Caco-2 (cell line): Measurements from ENCODE around the gene KCNC1. TPM values are rescaled to one million over a fixed set of nuclear protein-coding genes. Genes with fewer than 3 reads are reported as not detected.
A peak's percentile ranks its signal among the peaks of the same experiment; 100 is the strongest.

ENCODE experiments used
- BruUV-seq: library from RNA; stranded (reverse); fragments of 400-500 nt; replicated peaks from 2 replicates; lab custom pipeline; 2021; lab: Mats Ljungman, UMichigan
- CTCF ChIA-PET: fragments of 300-600 bp; sonication (Branson Sonifier 250); formaldehyde crosslinking; loops from one replicate; lab custom pipeline; 2022; ENCODE audit warnings: antibody characterized with exemption; lab: Charles Lee
- POLR2A ChIA-PET: fragments of 300-600 bp; sonication (Branson Sonifier 250); formaldehyde crosslinking; loops from one replicate; lab custom pipeline; 2022; ENCODE audit warnings: antibody characterized with exemption; lab: Charles Lee
- DNase-seq, 2 experiments: peaks; one replicate each; pipeline versions ENCODE4 v3.0.0 to v3.0.0-alpha.2; 2020 to 2022
- H3K27me3 ChIP-seq: replicated peaks from 2 replicates; pipeline ENCODE4 v1.6.0; 2011; ENCODE audit warnings: low read length; ENCODE audit not compliant: control insufficient read depth, insufficient read depth
- H3K36me3 ChIP-seq: 2 replicates; pipeline ENCODE4 v1.5.1; 2011; ENCODE audit warnings: low read length; ENCODE audit not compliant: control insufficient read depth, insufficient read depth
- H3K4me1 ChIP-seq: fragments of 250-450 bp; sonication (Bioruptor Pico); 2 replicates; pipeline ENCODE4 v1.5.1; 2020; ENCODE audit warnings: mild to moderate bottlenecking
- H3K4me3 ChIP-seq: 2 replicates; pipeline ENCODE4 v1.5.1; 2011; ENCODE audit warnings: low read depth, mild to moderate bottlenecking, control low read depth, low read length
- H3K9me3 ChIP-seq: fragments of 250-450 bp; sonication (Bioruptor Pico); 2 replicates; pipeline ENCODE4 v1.5.1; 2020; ENCODE audit warnings: mild to moderate bottlenecking, moderate library complexity
- H3K27ac Mint-ChIP-seq: one replicate; pipeline ENCODE4 v1.8.0; 2022; ENCODE audit warnings: mixed read lengths; ENCODE audit not compliant: unreplicated experiment
- H3K27me3 Mint-ChIP-seq: one replicate; pipeline ENCODE4 v1.8.0; 2022; ENCODE audit warnings: mixed read lengths; ENCODE audit not compliant: insufficient read depth, unreplicated experiment
- H3K36me3 Mint-ChIP-seq: one replicate; pipeline ENCODE4 v1.8.0; 2022; ENCODE audit warnings: mild to moderate bottlenecking, mixed read lengths; ENCODE audit not compliant: insufficient read depth, unreplicated experiment
- H3K4me1 Mint-ChIP-seq: one replicate; pipeline ENCODE4 v1.8.0; 2022; ENCODE audit warnings: low read depth, mixed read lengths; ENCODE audit not compliant: unreplicated experiment
- H3K4me3 Mint-ChIP-seq: one replicate; pipeline ENCODE4 v1.8.0; 2022; ENCODE audit warnings: mild to moderate bottlenecking, moderate library complexity, mixed read lengths; ENCODE audit not compliant: unreplicated experiment
- H3K9me3 Mint-ChIP-seq: one replicate; pipeline ENCODE4 v1.8.0; 2022; ENCODE audit warnings: mixed read lengths; ENCODE audit not compliant: unreplicated experiment
- CTCF ChIP-seq, 2 experiments: fragments of 200-600 bp in 1 of 2; IDR thresholded peaks; 1 replicate in 1 of 2; 2 replicates in 1 of 2; pipeline versions ENCODE4 v1.5.1 to v1.8.0; 2011 to 2022; ENCODE audit warnings: antibody characterized with exemption in 1 of 2, control low read depth in 1 of 2, inconsistent platforms in 1 of 2, low read depth in 1 of 2, low read length in 1 of 2, mild to moderate bottlenecking in 1 of 2, moderate library complexity in 1 of 2; ENCODE audit not compliant: insufficient read depth in 1 of 2, severe bottlenecking in 1 of 2, unreplicated experiment in 1 of 2
- intact Hi-C: fragments of 100-400 bp; cut with micrococcal nuclease; formaldehyde crosslinking; loops from one replicate; pipeline ENCODE4 v1.10.0; 2022; ENCODE audit not compliant: unreplicated experiment
- total RNA-seq: library from RNA; stranded (reverse); gene quantifications from 2 replicates; pipeline ENCODE4 v1.2.3, GENCODE V29; 2022

The KCNC1 gene
- total RNA-seq, 1 experiment from 2014 or later = 0.07 TPM

GRCh38 chr11:17740649-17741235, 6.2 kb downstream of the KCNC1 start:
- POLR2A ChIA-PET = no interaction called here
- H3K9me3 Mint-ChIP-seq = no peaks in the 10 kb centered on the region
- H3K36me3 ChIP-seq = no peaks in the 10 kb centered on the region
- H3K4me1 Mint-ChIP-seq = no peaks in the 10 kb centered on the region
- H3K4me3 ChIP-seq = no peak overlapping the region
- peak in 1 of 2 experiments; percentile 19 for DNase-seq
- CTCF ChIA-PET = interaction anchor here (0.7 to 2.2 kb wide), 2 partner anchors 10 to 519 kb away, joined by 5 to 10 read pairs; no protein-coding TSS in a partner anchor
- H3K4me3 Mint-ChIP-seq = no peak overlapping the region
- intact Hi-C loops = no loop called here
- H3K27me3 ChIP-seq = no peaks in the 10 kb centered on the region
- no peak for TF ChIP-seq CTCF (IDR thresholded peaks at IDR 0.05; ENCODE audit: insufficient read depth in 1 of 2, low read depth in 1 of 2, low read length in 1 of 2, severe bottlenecking in 1 of 2, unreplicated experiment in 1 of 2)
- peaks cover 11% of the 10 kb centered on the region for H3K27me3 Mint-ChIP-seq
- H3K4me1 ChIP-seq = no peaks in the 10 kb centered on the region
- H3K36me3 Mint-ChIP-seq = no peaks in the 10 kb centered on the region
- no peaks in the 10 kb centered on the region for H3K9me3 ChIP-seq
- no peak overlapping the region for H3K27ac Mint-ChIP-seq
- no TSS peak for BruUV-seq

GRCh38 chr11:17741487-17741886, 6.9 kb downstream of the KCNC1 start:
- no peak overlapping the region for H3K4me3 ChIP-seq
- H3K9me3 ChIP-seq = no peaks in the 10 kb centered on the region
- DNase-seq = peak in 1 of 2 experiments; percentile 19
- Mint-ChIP-seq H3K27me3 (peaks cover 15% of the 10 kb centered on the region), H3K4me3 (no peak overlapping the region), H3K9me3 (no peaks in the 10 kb centered on the region), H3K4me1 (no peaks in the 10 kb centered on the region), H3K36me3 (no peaks in the 10 kb centered on the region), H3K27ac (no peak overlapping the region)
- no peaks in the 10 kb centered on the region for H3K4me1 ChIP-seq
- POLR2A ChIA-PET = no interaction called here
- H3K36me3 ChIP-seq = no peaks in the 10 kb centered on the region
- TF ChIP-seq CTCF (IDR thresholded peaks at IDR 0.05; ENCODE audit: insufficient read depth in 1 of 2, low read depth in 1 of 2, low read length in 1 of 2, severe bottlenecking in 1 of 2, unreplicated experiment in 1 of 2) = no peak
- CTCF ChIA-PET = interaction anchor here (2.2 kb wide), 1 partner anchor 10 kb away, joined by 10 read pairs; no protein-coding TSS in a partner anchor
- intact Hi-C loops = no loop called here
- no TSS peak for BruUV-seq
- no peaks in the 10 kb centered on the region; the same call in 1 of the 2 replicates for H3K27me3 ChIP-seq

- H3K4me3 ChIP-seq = no peak overlapping the region
- no peak overlapping the region for H3K27ac Mint-ChIP-seq
- POLR2A ChIA-PET = no interaction called here
- intact Hi-C loops = no loop called here
- no peaks in the 10 kb centered on the region; the same call in 1 of the 2 replicates for H3K27me3 ChIP-seq
- no peaks in the 10 kb centered on the region for H3K36me3 ChIP-seq
- H3K36me3 Mint-ChIP-seq = no peaks in the 10 kb centered on the region
- DNase-seq = peak in 1 of 2 experiments; percentile 20
- no peaks in the 10 kb centered on the region for H3K4me1 Mint-ChIP-seq
- no peaks in the 10 kb centered on the region for H3K4me1 ChIP-seq
- no peak overlapping the region for H3K4me3 Mint-ChIP-seq
- TF ChIP-seq CTCF (IDR thresholded peaks at IDR 0.05; ENCODE audit: insufficient read depth in 1 of 2, low read depth in 1 of 2, low read length in 1 of 2, severe bottlenecking in 1 of 2, unreplicated experiment in 1 of 2) = no peak
- H3K27me3 Mint-ChIP-seq = peaks cover 15% of the 10 kb centered on the region
- BruUV-seq = no TSS peak
- H3K9me3 Mint-ChIP-seq = no peaks in the 10 kb centered on the region
- H3K9me3 ChIP-seq = no peaks in the 10 kb centered on the region
- CTCF ChIA-PET = interaction anchor here (2.2 kb wide), 1 partner anchor 11 kb away, joined by 10 read pairs; no protein-coding TSS in a partner anchor
Observed at GRCh38 chr11:17742019-17742418, 7.4 kb downstream of the KCNC1 start.
